HG02970 (cell line): ENCODE measurements around the gene ADGRF3.
A peak's percentile ranks its signal among the peaks of the same experiment; 100 is the strongest.
"Not testable (repeated sequence)": the region's sequence is repeated elsewhere in the genome, so short reads cannot be mapped to it uniquely, and the experiment has no call there.

ENCODE experiments used
- ATAC-seq: cut with Tn5 transposase; IDR thresholded peaks from one replicate; pipeline ENCODE4 v1.9.1; 2021; ENCODE audit warnings: mild to moderate bottlenecking, moderate library complexity, moderate number of reproducible peaks; ENCODE audit not compliant: unreplicated experiment, low FRiP score

Gene ADGRF3

DNA sequence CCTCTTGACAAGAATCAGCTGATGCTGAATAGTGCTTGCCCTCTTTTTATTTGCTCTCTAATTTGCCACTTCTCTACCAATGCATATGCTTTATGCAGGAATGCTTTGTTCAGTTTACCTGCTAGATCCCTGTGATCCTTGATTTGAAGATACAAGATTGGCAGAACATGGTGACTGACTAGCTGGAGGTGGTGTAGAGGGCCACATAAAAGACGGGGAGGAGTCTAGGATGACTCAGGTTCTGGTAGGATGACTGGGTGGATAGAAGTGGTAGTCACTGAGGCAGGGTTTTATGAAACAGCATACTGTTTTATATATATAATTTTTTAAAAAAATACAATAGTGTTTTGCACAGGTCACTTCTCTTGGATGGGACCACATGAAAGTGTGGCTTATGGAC, 6.3 kb upstream of the ADGRF3 start:
- no peak for ATAC-seq

DNA sequence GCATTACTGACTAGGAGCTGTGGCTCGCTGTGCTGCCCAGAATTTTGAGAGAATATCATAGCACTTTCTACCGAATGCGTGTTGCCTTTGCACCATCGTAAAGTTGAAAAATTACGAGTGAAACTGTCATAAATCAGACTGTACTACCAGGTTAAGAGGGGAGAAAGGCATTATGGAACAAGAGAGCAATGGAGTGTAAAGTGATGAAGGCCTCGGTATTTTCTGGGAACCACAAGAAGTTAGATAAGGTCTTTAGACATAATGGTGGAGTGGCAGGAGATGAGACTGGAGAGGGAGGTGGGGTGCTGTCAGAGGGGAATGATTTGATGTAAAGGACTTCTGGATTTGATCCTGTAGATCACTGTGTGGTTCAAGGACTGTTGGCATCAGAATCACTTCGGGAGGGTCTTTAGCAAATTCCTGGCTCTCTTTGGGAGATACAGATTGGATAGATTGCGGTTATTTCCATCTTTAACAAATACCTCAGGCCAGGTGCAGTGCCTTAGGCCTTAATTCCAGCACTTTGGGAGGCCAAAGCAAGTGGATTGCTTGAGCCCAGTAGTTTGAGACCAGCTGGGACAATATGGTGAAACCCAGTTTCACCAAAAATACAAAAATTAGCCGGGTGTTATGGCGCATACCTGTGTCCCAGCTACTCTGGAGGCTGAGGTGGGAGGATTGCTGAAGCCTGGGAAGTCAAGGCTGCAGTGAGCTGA, 4.9 kb upstream of the ADGRF3 start:
- ATAC-seq = no peak

GRCh38 chr2:26349690-26350089, 3.1 kb upstream of the ADGRF3 start:
- no peak for ATAC-seq

DNA sequence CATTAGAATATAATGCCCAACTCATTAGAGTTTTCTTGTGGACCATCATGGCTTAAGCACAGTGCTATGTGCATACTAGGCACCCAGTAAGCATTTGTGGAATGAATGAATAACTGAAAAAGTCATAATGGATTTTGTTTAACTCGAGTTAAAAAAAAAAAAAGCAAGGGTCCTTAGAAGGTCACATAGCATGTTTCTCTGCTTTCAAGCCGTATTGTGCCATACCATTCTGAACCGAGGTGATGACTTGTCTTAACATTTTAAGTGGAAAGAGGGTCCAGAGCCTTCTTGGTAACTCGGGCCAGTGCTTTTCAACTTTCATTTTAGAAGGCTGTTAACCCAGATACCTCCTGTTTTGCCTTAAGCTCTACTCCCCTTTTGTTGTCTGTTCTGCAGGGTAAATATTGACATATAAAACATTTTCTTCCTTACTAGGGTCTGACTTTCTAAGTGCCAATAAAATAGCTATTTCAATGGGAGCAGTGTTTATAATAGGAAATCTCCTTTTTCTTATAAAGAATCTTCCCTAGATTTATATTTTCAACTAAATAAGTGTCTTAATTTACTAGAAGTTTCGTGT, 787 bp upstream of the ADGRF3 start:
- no peak for ATAC-seq

DNA sequence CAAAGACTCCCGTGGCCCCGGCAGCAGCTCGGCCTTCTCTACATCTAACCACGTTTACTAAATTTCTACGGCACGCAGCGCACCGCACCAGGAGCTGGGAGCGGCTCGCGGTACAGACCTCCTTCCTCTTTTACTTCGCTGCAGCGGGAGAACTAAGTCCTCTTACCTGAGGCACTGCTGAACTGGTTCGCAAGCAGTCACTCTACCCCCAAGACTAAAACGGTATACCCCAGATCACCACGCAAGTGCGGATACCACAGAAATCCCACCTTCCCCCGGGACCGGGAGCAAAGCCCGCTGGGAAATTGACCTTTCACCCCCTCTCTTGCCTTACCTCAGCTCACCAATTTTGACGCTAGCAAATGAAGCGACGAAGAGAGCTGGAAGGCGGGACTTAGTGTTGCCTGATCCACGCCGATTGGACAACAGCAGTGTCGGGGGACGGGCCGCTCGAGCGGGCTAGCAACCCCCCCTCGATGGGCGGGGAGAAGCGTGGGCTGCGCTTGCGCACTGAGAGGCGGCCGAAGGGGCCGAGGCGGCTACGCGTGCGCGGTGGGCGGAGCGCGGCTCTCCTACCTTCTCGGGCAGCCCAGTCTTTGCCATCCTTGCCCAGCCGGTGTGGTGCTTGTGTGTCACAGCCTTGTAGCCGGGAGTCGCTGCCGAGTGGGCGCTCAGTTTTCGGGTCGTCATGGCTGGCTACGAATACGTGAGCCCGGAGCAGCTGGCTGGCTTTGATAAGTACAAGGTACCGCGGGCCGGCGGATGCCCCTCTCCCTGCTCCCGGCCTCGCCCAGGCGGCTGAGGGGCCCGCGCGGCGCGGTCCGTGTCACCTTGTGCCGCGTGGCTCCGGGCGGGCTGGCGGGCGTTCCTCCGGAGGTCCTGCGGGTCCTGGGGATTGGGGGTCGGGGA, 790 bp downstream of the ADGRF3 start, which contains the start of gene SELENOI:
TSS of gene SELENOI (plus strand) at position 599 of the 909 bp plus-strand sequence. CDS start at position 689, 90 bp downstream.
- peak; percentile 96 for ATAC-seq

DNA sequence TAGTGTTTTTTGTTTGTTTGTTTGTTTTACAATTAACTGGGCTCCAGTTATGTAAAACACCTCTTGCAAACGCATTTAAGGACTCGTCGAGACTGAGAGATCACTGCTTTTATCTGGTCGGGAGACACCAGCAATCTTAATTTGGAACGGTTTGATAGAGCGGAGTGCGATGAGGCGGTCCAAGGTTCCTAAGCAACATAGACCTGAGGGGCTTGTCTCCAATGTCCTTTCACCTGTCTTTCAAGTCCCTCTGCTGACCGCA, 1.4 kb downstream of the ADGRF3 start:
- ATAC-seq = no peak

DNA sequence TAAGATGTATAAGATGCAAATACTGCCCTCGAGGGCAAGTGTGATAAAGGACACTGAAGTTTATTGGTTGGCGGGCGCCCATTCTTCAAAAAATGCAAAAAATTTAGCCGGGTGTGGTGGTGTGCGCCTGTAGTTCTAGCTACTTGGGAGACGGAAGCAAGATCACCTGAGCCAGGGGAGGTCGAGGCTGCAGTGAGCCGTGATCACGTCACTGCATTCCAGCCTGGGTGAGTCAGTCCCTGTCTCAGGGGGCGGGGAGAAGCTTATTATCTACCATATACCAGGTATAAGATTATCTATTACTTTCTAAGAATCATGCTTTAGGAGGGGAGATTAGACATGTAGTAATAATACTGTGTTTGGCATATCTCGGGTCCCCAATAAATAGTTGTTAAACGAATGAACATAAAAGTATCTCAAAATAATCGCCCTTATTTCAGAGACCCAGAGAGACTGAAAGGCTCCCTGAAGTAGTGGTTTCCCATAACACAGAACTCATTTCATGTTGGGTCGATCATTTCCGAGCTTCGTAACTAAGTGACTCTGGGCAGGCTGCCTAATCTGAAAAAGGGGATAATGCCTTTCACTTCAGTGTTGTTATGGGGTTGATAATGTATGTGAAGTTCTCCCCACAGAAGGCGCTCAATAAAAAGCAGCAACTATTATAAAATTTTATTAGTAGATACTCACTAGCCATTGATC, 1.9 kb downstream of the ADGRF3 start:
- ATAC-seq = no peak

DNA sequence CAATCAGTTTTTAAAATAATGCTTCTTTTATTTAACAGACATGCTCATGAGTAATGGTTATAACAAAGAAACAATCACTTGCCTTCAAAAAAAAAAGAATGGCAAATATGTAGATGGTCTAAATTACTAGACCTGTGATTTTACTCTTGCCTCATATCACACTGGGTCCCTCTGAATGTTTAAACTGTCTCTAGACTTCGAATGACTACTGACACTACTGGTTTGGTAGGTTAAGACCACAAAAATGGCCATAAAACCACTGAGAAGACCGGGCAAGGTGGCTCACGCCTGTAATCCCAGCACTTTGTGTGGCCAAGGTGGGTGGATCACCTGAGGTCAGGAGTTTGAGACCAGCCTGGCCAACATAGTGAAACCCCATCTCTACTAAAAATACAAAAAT, 5.8 kb downstream of the ADGRF3 start:
- ATAC-seq = no peak

- ATAC-seq = no peak
These were observed 9.3 kb downstream of the ADGRF3 start for GRCh38 chr2:26337298-26337697.

- no peak for ATAC-seq
These were observed 9.9 kb downstream of the ADGRF3 start for GRCh38 chr2:26336719-26337118.

DNA sequence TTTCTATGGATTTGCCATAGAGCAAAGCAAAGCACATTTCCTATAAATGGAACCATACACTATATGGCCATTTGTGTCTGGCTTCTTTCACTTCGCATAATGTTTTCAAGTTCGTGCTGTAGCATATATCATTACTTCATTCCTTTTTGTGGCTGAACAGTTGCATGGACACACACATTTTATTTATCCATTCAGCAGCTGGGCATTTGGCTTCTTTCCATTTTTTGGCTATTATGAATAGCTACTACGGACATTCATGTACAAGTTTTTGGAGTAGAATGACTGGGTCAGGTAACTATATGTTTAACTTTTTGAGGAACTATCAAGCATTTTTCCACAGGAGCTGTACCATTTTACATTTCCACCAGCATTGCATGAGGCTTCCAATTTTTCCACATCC, 11.4 kb downstream of the ADGRF3 start:
- no peak for ATAC-seq

DNA sequence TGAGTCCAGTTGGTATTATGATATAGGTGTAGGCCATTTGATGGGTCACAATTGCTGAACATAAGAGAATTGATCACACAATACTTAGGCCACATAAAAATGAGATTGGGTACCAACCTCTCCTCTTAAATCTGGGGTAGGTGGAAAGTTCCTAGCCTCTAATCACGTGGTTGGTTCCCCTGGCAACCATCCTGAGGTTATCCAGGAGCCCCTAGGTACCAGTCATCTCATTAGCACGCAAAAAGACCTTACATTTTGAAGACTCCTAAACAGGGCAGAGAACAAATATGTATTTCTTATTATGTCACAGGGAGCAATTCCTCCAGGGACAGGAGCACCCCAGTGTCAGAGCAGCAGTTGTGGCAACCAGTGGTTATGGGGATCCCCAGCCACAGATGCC, 13.3 kb downstream of the ADGRF3 start:
- no peak for ATAC-seq

GRCh38 chr2:26331321-26331720, 15.3 kb downstream of the ADGRF3 start:
- ATAC-seq = not testable (repeated sequence)

- ATAC-seq = no peak
These were observed 16.0 kb downstream of the ADGRF3 start for GRCh38 chr2:26330604-26331003.

- ATAC-seq = no peak
These were observed 16.5 kb downstream of the ADGRF3 start for GRCh38 chr2:26330114-26330549.

- not testable (repeated sequence) for ATAC-seq
These were observed 17.5 kb downstream of the ADGRF3 start for GRCh38 chr2:26329083-26329482.

DNA sequence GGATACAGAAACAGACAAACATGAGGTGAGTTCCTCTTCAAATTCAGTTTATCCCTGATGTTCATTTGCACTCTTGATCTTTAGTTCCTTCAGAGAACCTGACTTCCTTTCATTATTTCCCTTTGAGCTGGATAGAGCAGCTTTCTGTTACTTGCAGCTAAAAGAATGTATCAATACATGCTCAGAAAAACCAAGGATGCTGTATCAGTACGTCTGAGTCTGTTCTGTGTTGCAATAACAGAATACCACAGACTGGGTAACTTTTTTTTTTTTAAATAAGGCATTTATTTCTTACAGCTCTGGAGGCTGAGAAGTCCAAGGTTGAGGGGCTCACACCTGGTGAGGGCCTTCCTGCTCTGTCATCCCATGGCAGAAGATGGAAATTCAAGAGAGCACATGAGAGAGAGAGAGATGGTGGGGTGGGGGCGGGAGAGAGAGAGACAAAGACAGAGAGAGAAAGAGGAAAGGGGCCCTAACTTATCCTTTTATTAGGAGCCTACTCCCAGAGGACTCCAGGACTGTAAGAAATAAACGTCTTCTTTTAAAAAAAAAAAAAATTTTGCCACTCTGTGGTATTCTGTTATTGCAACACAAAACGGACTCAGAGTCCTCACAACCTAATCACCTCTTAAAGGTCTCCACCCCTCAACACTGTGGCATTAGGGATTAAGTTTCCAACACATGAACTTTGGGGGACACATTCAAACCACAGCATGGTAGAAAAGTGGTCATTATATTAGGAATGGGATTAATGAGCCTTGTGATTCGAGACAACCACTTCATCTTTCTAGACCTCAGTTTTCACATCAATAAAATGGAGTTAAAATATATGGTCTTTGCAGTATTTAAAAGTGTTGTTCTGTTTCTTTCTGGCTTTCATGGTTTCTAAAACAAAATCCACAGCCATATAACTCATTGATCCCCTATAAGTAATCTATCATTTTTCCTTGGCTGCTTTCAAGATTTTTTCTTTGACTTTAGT, 19.0 kb downstream of the ADGRF3 start:
- no peak for ATAC-seq

DNA sequence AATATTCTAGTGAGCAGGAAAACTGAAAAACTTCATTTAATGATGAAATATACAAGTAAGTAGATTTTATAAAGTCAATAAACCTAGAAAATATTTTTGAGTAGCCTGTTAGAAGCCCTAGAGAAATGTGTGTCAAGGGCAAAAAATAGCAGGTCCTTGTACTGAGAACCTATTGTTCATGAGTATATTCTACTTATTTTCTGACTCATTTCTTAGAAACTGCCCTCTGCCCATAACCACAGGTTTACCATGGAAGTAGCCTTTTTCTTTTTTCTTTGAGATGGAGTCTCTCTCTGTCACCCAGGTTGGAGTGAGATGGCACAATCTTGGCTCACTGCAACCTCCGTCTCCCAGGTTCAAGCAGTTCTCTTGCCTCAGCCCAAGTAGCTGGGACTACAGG, 20.1 kb downstream of the ADGRF3 start:
- no peak for ATAC-seq

- no peak for ATAC-seq
These were observed 20.7 kb downstream of the ADGRF3 start for GRCh38 chr2:26325851-26326250.

GRCh38 chr2:26324903-26325302, 21.7 kb downstream of the ADGRF3 start:
- no peak for ATAC-seq
